ENCODE data around the gene OR4K5.

The OR4K5 gene, protein sequence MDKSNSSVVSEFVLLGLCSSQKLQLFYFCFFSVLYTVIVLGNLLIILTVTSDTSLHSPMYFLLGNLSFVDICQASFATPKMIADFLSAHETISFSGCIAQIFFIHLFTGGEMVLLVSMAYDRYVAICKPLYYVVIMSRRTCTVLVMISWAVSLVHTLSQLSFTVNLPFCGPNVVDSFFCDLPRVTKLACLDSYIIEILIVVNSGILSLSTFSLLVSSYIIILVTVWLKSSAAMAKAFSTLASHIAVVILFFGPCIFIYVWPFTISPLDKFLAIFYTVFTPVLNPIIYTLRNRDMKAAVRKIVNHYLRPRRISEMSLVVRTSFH

DNA sequence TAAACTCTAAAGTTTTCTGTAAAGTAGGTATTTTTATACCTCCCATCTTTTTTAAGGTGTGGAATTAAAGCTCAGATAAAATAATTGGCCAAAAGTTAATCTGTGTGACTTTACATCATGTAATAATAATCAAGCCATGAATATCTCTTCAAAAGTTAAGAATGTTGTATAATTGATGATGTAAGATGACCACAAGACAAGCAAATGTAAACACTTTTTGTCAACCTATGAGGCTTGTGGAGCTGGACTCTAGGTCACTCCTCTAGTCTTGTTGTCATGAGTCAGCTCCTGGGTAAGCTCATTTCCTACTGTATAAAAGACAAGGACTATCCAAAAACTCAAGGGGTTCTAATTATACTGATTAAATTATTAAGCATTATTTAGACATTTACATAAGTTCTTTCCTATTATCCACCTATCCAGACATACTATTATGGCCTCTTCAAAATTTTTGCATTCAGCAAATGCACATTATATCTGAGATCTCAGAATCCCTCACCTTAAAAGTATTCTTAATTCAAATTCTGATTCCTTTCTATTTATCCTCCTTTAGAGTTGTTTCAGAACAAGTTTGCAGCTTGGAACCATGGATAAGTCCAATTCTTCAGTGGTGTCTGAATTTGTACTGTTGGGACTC, at the start of gene OR4K5:
Gene OR4K5, plus strand, starts transcription at position 587 of the 637 bp plus-strand sequence. Its CDS starts 0 bp downstream, at position 587.
- Histone ChIP-seq H3K36me3 (ENCODE audit: insufficient read depth, insufficient read length, low read length) (no peaks in the 10 kb centered on the region), H3K9ac (ENCODE audit: insufficient read length, low read depth) (no peak within 1 kb of the TSS), H3K4me3 (ENCODE audit: insufficient read length, low read depth) (no peak within 1 kb of the TSS), H3K9me3 (ENCODE audit: insufficient read depth, low read length) (no peaks in the 10 kb centered on the region), H3K4me1 (ENCODE audit: insufficient read depth, insufficient read length) (no peaks in the 10 kb centered on the region), H3K27me3 (ENCODE audit: insufficient read depth, insufficient read length) (no peaks in the 10 kb centered on the region)
- no peak for DNase-seq (ENCODE audit: low read depth, low spot score)
- TF ChIP-seq YY1 (IDR thresholded peaks at IDR 0.05; ENCODE audit: insufficient read depth, insufficient read length), result no peak
- no peak for TF ChIP-seq SUZ12 (IDR thresholded peaks at IDR 0.05; ENCODE audit: extremely low read depth, insufficient read depth, insufficient read length)
- no peak for TF ChIP-seq ZNF274 (IDR thresholded peaks at IDR 0.05; ENCODE audit: low read depth, low read length)

DNA sequence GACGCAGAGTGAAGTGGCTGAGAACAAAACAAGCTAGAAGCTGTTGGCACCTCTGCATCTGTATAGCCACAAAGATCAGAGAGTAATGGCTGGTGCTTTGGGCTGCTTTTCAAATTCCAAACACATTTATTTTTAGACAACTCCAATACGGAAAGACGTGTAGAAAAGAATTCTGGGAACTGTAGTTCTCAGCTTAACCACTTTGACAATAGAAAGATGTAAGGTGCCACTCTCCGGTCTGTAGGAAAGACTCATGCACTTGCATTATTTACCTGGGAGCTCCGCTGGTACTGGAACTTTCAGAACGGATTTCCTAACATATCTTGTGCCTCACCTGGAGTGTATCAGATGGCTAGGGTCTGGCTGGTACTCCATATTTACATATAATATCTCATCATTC, 47.2 kb upstream of the OR4K5 start:
- no peaks in the 10 kb centered on the region for H3K36me3 ChIP-seq (ENCODE audit: insufficient read depth, insufficient read length, low read length)
- no peaks in the 10 kb centered on the region for H3K9me3 ChIP-seq (ENCODE audit: insufficient read depth, low read length)
- DNase-seq (ENCODE audit: low read depth, low spot score), result no peak
- no peaks in the 10 kb centered on the region for H3K27me3 ChIP-seq (ENCODE audit: insufficient read depth, insufficient read length)
- TF ChIP-seq ZNF274 (IDR thresholded peaks at IDR 0.05; ENCODE audit: low read depth, low read length), result no peak
- H3K4me1 ChIP-seq (ENCODE audit: insufficient read depth, insufficient read length), result no peaks in the 10 kb centered on the region
- no peak overlapping the region for H3K4me3 ChIP-seq (ENCODE audit: insufficient read length, low read depth)
- H3K9ac ChIP-seq (ENCODE audit: insufficient read length, low read depth), result no peak overlapping the region

DNA sequence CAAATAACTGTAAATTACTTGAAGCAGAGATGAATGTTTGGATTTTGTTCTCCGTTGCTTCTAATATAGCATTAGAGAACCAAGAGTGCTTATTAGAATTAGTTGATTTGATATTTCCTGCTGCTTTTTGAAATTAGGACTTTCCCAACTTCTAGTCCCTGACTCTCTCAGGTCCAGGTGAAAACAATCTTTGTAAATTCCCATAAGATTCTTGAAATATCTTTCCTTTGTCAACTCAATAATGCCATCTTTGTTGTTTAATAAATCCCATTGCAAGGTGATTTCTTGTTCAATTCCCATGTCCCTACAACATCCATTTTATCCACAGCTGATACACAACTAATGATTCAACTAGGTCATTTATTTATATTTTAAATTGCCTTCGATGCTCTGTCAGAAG, 45.6 kb upstream of the OR4K5 start, which contains the start of gene OR4K2:
Gene OR4K2, plus strand, starts transcription at position 301 of the 400 bp plus-strand sequence. CDS start 1,126 bp downstream, outside the sequence.
- Histone ChIP-seq H3K4me3 (ENCODE audit: insufficient read length, low read depth) (no peak within 1 kb of the TSS), H3K9me3 (ENCODE audit: insufficient read depth, low read length) (no peaks in the 10 kb centered on the region), H3K9ac (ENCODE audit: insufficient read length, low read depth) (no peak within 1 kb of the TSS), H3K36me3 (ENCODE audit: insufficient read depth, insufficient read length, low read length) (no peaks in the 10 kb centered on the region), H3K4me1 (ENCODE audit: insufficient read depth, insufficient read length) (no peaks in the 10 kb centered on the region), H3K27me3 (ENCODE audit: insufficient read depth, insufficient read length) (no peaks in the 10 kb centered on the region)
- TF ChIP-seq YY1 (IDR thresholded peaks at IDR 0.05; ENCODE audit: insufficient read depth, insufficient read length) (no peak), ZNF274 (IDR thresholded peaks at IDR 0.05; ENCODE audit: low read depth, low read length) (no peak), SUZ12 (IDR thresholded peaks at IDR 0.05; ENCODE audit: extremely low read depth, insufficient read depth, insufficient read length) (no peak)
- no peak for DNase-seq (ENCODE audit: low read depth, low spot score)

DNA sequence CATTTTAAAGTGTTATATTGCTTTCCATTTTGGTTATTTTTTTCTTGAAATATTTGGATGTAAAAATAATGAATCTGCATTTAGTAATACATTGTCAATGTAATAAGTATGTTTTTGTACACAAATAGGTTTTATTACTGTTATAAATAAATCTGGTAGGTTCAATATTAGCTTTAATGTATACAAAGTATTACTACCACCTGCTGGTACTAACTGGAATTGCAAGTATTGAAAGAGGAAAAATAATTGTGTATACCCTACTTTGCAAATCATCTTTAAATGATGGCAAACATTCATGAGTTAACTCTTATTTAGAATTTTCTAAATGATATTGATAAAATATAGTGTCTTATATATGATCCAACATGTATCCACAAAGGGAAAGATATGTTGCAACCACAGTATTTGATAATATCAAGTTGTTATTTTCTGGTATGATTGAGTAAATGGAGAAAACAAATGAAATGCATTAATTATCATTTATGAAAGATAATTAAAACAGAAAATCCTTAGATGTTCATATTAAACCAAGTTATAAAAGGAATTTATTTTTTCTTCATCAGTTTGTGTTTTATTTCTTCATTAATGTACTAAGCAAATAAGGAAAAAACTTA, 42.3 kb upstream of the OR4K5 start:
- no peaks in the 10 kb centered on the region for H3K36me3 ChIP-seq (ENCODE audit: insufficient read depth, insufficient read length, low read length)
- no peaks in the 10 kb centered on the region for H3K27me3 ChIP-seq (ENCODE audit: insufficient read depth, insufficient read length)
- H3K9ac ChIP-seq (ENCODE audit: insufficient read length, low read depth), result no peak overlapping the region
- no peaks in the 10 kb centered on the region for H3K9me3 ChIP-seq (ENCODE audit: insufficient read depth, low read length)
- no peak overlapping the region for H3K4me3 ChIP-seq (ENCODE audit: insufficient read length, low read depth)
- DNase-seq (ENCODE audit: low read depth, low spot score), result no peak
- no peaks in the 10 kb centered on the region for H3K4me1 ChIP-seq (ENCODE audit: insufficient read depth, insufficient read length)
- TF ChIP-seq ZNF274 (IDR thresholded peaks at IDR 0.05; ENCODE audit: low read depth, low read length), result no peak
- TF ChIP-seq YY1 (IDR thresholded peaks at IDR 0.05; ENCODE audit: insufficient read depth, insufficient read length), result no peak
- TF ChIP-seq SUZ12 (IDR thresholded peaks at IDR 0.05; ENCODE audit: extremely low read depth, insufficient read depth, insufficient read length), result no peak

DNA sequence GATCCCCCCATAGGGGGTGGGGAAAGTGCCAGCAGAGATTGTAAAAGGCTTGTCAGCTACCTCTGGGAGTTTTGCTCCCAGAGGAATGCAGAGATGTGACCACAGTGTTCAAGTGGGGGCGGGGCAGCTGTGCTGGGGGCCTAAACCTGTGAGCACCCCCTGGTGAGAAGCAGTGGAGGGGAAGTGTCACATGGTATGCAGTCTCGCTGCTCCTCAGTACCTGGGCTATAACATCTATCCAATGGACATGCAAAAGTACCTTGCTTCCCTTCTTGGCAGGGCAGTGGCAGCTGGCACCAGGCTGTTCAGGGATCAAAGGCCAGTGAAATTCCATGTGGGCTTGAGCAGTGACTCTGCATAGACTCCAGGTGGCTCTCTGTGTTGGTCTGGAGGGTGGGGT, 25.1 kb upstream of the OR4K5 start:
- Histone ChIP-seq H3K4me1 (ENCODE audit: insufficient read depth, insufficient read length) (no peaks in the 10 kb centered on the region), H3K4me3 (ENCODE audit: insufficient read length, low read depth) (no peak overlapping the region), H3K27me3 (ENCODE audit: insufficient read depth, insufficient read length) (no peaks in the 10 kb centered on the region), H3K9me3 (ENCODE audit: insufficient read depth, low read length) (peaks cover 23% of the 10 kb centered on the region; the same call in 1 of the 2 replicates), H3K9ac (ENCODE audit: insufficient read length, low read depth) (no peak overlapping the region), H3K36me3 (ENCODE audit: insufficient read depth, insufficient read length, low read length) (no peaks in the 10 kb centered on the region)
- TF ChIP-seq SUZ12 (IDR thresholded peaks at IDR 0.05; ENCODE audit: extremely low read depth, insufficient read depth, insufficient read length) (no peak), ZNF274 (IDR thresholded peaks at IDR 0.05; ENCODE audit: low read depth, low read length) (no peak), YY1 (IDR thresholded peaks at IDR 0.05; ENCODE audit: insufficient read depth, insufficient read length) (no peak)
- DNase-seq (ENCODE audit: low read depth, low spot score), result no peak

DNA sequence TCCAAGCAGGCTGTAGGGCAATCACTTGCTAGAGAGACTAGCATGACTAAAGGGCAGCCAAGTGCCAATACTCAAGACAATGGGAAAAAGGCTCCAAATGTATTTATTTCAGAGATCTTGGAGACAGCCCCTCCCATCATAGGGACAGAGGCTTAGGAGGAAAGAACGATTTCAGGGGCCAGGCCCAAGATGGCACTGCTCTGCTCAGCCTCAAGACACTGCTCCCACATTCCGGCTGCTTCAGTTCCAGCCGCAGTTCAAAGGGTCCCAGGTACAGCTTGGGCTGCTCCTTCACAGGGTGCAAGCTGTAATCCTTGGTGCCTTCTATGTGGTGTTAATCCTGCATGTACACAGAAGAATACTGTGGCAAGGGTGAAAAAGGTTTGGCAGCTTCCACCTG, 19.4 kb upstream of the OR4K5 start:
- no peak for DNase-seq (ENCODE audit: low read depth, low spot score)
- H3K36me3 ChIP-seq (ENCODE audit: insufficient read depth, insufficient read length, low read length), result no peaks in the 10 kb centered on the region
- no peak overlapping the region for H3K4me3 ChIP-seq (ENCODE audit: insufficient read length, low read depth)
- peaks cover 8% of the 10 kb centered on the region; the same call in 1 of the 2 replicates for H3K9me3 ChIP-seq (ENCODE audit: insufficient read depth, low read length)
- no peak overlapping the region for H3K9ac ChIP-seq (ENCODE audit: insufficient read length, low read depth)
- TF ChIP-seq ZNF274 (IDR thresholded peaks at IDR 0.05; ENCODE audit: low read depth, low read length) (no peak), SUZ12 (IDR thresholded peaks at IDR 0.05; ENCODE audit: extremely low read depth, insufficient read depth, insufficient read length) (no peak), YY1 (IDR thresholded peaks at IDR 0.05; ENCODE audit: insufficient read depth, insufficient read length) (no peak)
- H3K27me3 ChIP-seq (ENCODE audit: insufficient read depth, insufficient read length), result no peaks in the 10 kb centered on the region
- H3K4me1 ChIP-seq (ENCODE audit: insufficient read depth, insufficient read length), result no peaks in the 10 kb centered on the region

DNA sequence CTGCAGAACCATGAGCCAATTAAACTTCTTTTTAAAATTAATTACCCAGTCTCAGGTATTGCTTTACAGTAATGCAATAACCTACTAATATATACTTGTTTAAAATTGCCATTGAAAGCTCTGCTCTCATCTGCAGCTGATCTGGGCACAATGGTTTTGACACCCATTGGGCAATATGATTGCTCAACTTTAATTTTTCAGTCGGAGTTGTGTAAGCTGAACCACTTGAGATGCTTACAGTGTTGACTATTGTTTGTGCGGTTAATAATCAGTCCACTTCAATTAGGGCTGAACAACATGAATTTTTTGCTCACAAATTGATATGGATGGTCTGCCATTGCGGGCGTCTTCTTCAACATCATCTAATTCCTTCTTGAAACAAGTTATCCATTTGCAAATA, 18.0 kb upstream of the OR4K5 start:
- TF ChIP-seq ZNF274 (IDR thresholded peaks at IDR 0.05; ENCODE audit: low read depth, low read length), result no peak
- no peak for TF ChIP-seq YY1 (IDR thresholded peaks at IDR 0.05; ENCODE audit: insufficient read depth, insufficient read length)
- TF ChIP-seq SUZ12 (IDR thresholded peaks at IDR 0.05; ENCODE audit: extremely low read depth, insufficient read depth, insufficient read length), result no peak
- no peaks in the 10 kb centered on the region for H3K4me1 ChIP-seq (ENCODE audit: insufficient read depth, insufficient read length)

More for the DNA sequence above, 18.0 kb upstream of the OR4K5 start:
- H3K36me3 ChIP-seq (ENCODE audit: insufficient read depth, insufficient read length, low read length), result no peaks in the 10 kb centered on the region
- H3K4me3 ChIP-seq (ENCODE audit: insufficient read length, low read depth), result no peak overlapping the region
- DNase-seq (ENCODE audit: low read depth, low spot score), result no peak
- H3K9ac ChIP-seq (ENCODE audit: insufficient read length, low read depth), result no peak overlapping the region
- no peaks in the 10 kb centered on the region for H3K27me3 ChIP-seq (ENCODE audit: insufficient read depth, insufficient read length)
- no peaks in the 10 kb centered on the region for H3K9me3 ChIP-seq (ENCODE audit: insufficient read depth, low read length)
